GM18498 (cell line): ENCODE data around the gene ATP7A.
A peak's percentile ranks its signal among the peaks of the same experiment; 100 is the strongest.
"Not testable (repeated sequence)": the region's sequence is repeated elsewhere in the genome, so short reads cannot be mapped to it uniquely, and the experiment has no call there.

Source experiments
- ATAC-seq: cut with Tn5 transposase; IDR thresholded peaks from one replicate; pipeline ENCODE4 v1.9.1; 2021; ENCODE audit warnings: mild to moderate bottlenecking, moderate library complexity; ENCODE audit not compliant: unreplicated experiment

ATP7A gene

DNA sequence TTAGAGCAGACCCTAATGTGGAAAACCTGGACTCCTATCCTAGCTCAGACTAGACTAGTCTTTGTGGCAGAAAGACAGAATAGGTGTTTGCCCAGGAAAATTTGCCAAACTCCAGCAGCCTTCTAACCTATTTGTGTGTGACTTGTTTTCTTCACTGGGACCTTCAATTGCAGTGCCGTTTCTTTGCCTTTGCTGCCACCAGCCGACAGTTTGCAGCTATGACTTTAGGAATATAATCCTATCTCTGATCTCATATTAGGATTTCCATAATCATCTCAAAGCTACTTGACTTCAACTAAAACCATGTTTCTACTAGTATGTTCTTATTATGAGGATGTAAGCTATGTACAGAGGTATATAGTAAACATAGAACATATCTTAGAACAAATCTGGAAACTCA, 119.2 kb downstream of the ATP7A start:
- ATAC-seq, result no peak

DNA sequence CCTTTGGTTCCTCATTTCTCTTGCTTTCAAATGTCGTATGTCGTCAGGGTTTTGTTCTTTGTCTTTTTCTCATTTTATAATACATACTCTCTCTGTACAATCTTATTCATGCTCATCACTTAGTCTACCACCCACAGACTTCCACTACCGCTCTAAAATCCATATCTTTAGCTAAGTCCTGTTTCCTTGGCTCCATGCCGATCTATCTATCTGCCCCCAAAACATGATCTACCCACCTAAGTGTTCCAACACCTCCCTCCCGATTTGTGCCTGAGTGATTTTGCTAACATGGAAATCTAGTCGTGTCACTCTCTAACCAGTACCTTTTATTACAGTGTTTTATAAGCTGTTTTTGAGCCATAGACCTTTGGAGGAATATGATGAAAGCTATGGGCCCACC, 124.6 kb downstream of the ATP7A start:
- ATAC-seq, result no peak

DNA sequence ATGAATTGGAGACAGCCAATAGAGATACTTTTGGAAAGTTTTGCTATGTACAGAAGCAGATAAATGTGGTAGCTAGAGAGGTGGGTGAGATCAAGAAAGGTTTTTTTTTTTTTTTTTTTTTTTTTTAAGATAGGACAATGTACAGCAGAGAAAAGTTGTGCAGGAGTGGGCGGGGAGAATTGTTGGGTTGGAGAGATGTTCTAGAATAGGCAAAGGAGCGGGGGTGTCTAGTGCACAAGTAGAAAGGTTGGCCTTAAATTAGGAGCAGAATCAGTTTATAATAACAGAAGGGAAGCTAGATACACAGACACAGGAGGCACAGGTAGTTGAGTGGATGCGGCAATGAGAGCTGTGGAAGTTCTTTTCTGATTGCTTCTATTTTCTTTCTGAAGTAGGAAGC, 127.4 kb downstream of the ATP7A start:
- ATAC-seq, result no peak

DNA sequence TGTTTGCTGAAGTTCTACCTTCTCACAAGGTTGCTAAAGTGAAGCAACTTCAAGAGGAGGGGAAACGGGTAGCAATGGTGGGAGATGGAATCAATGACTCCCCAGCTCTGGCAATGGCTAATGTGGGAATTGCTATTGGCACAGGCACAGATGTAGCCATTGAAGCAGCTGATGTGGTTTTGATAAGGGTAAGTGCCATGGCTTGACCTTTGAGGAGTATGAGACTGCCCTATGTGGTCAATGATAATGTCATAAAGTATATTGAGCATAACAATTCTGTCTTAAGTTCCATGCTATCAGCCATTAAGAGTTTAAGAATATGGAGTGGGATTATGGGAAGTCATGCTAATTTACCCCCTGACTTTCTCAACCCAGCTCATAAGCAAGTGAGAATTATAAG, 132.1 kb downstream of the ATP7A start:
- ATAC-seq, result no peak

DNA sequence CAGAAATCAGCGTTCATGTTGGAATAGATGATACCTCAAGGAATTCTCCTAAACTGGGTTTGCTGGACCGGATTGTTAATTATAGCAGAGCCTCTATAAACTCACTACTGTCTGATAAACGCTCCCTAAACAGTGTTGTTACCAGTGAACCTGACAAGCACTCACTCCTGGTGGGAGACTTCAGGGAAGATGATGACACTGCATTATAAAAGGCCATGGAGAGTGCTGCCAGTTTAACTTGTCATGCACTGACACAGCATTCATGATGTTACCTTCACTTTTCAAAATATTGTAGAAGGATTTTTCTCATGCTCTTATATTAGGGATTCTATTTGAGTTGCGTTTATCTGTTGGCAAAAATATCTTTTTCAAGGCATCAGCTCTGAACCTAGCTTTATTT, 135.9 kb downstream of the ATP7A start:
- no peak for ATAC-seq

DNA sequence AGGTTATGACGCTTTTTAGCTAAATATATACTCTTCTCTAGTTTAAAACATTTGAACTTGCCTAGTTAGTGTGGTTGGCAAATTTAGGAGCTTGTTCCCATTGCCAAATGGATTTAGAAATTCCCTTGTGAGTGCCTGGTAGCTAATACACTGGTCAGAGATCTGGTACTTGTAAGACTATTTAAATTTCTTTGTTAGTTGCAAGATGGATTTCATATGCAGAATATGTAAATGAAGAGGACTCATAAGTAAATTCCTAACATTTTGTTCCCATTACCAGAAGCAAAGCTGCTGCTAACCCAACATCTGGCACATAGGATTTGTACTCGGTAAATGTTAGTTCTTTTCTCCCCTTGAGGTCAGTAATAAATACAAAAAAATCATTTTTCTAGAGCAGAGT, 137.6 kb downstream of the ATP7A start:
- ATAC-seq, result no peak

DNA sequence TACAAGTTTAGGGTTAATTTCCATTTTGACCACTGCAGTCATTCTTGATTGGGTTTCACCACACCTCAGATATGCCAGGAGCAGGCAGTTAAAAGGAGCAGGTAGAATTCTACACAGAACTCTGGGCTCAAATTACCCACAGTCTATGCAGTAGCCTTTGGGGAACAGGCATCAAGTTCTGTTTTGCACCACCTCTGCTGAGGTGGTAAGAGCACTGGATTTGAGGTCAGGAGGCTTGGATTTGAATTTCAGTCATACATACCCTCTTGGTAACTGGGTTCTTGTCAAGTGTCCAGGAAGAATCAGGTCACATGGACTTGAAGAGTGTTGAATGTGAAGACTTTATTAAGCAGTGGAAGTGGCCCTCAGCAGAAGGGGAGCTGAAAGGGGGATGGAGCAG, 153.2 kb downstream of the ATP7A start:
- no peak for ATAC-seq

DNA sequence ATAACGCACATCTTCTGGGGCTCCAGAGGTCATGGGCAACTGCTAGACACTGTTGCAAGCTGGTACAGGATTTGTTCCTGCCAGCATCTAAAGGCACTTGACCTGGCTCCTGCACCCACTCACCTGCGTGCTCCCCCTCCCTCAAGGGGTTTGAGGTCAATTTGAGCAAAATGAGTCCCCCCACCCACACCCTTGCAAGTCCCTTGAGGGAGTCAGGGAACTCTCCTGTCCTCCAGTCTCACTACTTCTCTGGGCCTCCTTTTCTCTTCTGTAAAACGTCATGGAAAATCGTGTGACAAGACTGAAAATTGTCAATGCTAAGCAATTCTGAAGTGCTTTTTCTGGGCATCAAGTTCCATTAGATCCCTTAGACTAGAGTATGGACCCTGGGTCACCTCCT, 153.7 kb downstream of the ATP7A start:
- ATAC-seq, result no peak

DNA sequence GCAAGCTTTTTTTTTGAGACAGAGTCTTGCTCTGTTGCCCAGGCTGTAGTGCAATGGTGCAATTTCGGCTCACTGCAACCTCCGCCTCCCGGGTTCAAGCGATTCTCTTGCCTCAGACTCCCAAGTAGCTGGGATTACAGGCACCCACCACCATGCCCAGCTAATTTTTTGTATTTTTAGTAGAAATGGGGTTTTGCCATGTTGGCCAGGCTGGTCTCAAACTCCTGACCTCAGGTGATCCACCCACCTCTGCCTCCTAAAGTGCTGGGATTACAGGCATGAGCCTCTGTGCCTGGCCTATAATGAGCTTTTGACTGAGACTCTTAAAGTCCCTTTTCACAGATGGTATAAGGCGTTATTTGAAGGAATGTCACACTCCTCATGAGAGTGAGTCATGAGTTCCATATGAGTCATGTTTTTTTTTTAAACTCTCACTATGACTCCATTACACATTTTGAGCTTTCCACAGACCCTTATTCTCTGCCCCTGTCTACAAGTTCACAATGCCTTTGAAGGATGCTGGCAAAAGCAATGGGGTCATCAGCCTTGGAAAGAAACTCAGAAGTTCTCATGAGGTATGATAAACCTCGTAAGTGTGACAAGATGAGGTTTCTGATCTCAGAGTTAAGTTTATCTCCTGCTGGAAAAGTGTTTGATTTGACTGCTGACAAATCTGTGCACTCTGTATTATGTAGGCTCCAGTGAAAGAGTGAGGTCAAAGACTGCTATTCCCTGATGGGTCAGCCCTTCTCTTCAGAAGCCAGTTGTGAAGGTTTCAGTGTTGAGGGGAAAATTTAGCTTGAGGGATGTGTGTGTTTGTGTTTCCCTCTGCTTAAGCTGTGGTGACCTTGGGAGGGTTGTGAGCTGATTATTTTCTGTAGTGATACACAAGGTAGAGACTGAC, 154.5 kb downstream of the ATP7A start:
- ATAC-seq, result peak; percentile 84

DNA sequence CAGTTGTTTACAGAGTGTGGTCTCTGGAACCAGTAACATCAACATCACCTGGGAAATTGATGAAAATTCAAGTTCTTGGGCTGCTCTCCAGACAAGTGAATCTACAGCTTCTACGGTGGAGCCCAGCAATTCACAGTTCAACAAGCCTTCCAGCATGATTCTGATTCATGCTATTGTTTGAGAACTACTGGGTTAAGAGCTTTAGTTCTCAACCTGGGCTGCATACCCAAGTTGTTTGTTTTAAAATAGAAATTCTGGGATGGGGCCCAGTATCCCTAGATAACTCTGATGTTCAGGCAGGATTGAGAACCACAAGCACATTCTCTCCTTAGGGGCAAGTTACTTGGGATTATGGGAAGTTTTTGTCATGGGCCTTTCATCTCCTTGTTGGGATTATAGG, 155.6 kb downstream of the ATP7A start:
- ATAC-seq, result no peak

DNA sequence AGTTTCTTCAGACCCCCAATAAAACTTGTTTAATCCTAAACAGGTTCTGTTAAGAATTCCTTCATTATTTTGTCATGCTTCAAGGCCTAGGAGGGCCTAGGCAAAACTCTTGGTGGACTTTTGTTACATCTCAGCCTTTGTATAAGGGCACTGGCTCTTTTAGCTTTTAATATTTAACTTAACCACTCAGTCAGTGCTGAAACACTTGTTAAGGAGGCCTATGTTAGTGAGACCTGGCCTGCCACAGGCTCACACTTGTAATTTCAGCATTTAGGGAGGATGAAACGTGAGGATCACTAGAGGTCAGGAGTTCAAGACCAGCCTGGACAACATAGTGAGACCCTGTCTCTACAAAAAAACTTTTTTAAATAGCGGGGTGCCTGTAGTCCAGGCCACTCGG, 160.8 kb downstream of the ATP7A start:
- no peak for ATAC-seq

DNA sequence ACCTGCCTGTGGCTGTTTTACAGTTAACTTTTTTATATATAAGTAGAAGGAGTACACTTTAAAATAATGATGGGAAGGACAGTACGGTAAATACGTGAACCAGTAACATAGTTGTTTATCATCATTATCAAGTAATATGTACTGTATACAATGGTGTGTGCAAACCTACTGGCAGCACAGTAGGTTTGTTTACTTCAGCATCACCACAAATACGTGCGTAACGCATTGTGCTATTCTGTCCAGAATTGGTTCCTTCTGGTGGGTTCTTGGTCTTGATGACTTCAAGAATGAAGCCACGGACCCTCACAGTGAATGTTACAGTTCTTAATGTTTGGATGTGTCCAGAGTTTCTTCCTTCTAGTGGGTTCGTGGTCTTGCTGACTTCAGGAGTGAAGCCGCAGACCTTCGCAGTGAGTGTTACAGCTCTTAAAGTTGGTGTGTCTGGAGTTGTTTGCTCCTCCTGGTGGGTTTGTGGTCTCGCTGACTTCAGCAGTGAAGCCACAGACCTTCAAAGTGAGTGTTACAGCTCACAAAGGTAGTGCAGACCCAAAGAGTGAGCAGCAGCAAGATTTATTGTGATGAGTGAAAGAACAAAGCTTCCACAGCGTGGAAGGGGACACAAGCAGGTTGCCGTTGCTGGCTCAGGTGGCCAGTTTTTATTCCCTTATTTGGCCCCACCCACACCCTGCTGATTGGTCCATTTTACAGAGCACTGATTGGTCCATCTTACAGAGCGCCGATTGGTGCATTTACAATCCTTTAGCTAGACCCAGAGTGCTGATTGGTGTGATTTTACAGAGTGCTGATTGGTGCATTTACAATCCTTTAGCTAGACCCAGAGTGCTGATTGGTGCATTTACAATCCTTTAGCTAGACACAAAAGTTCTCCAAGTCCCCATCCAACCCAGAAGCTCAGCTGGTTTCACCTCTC, 162.9 kb downstream of the ATP7A start:
- not testable (repeated sequence) for ATAC-seq

DNA sequence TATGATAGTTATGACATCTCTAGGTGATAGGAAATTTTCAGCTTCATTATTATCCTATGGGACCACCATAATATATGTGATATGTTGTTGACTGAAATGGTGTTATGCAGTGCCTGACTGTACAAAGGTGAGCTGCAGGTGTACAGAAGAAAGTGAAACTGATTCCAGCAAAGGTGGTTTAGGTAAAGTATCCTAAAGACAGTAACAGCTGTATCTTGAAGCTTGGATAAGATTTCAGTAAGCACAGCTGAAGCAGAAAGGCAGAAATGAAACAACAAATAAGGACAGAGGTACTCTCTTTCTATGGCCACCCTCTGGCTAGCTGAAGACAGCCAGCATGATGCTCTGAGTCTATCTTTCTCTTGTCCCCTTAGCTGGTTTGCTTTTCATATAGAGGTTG, 163.6 kb downstream of the ATP7A start:
- ATAC-seq, result peak; percentile 51

DNA sequence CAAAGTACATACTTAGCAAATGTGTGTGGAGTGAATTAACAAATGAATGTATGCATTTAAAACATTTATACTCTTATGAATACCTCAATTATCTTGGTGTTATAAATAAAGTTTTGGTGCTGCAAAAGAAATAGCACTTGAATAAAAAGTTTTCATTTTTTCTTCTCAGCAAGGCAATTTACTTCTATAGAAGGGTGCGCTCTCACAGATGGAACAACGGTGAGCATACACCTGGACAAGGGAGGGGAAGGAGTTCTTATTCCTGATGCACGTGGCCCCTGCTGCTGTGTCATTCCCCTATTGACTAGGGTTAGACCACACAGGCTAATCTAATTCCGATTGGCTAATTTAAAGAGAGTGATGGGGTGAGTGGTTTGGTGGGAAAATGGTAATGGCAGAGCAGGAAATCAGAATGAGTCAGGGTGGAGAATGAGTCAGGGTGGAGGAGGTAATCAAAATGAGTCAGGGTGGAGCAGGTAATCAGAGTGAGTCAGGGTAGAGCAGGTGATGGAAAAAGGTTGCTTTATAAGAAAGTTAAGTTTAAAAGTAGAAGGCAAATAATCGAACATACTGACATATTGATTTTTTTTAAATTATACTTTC, 165.4 kb downstream of the ATP7A start:
- no peak for ATAC-seq

DNA sequence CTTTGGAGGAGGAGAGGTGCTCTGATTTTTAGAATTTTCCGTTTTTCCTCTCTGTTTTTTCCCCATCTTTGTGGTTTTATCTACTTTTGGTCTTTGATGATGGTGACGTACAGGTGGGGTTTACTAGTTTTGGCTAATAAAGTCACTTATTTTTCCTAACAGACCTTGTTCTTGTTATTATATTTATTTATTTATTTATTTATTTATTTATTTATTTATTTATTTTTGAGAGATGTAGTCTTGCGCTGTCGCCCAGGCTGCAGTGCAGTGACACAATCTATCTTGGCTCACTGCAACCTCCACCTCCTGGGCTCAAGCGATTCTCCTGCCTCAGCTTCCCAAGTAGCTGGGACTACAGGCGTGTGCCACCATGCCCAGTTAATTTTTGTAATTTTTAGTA, 170.9 kb downstream of the ATP7A start:
- ATAC-seq, result not testable (repeated sequence)

DNA sequence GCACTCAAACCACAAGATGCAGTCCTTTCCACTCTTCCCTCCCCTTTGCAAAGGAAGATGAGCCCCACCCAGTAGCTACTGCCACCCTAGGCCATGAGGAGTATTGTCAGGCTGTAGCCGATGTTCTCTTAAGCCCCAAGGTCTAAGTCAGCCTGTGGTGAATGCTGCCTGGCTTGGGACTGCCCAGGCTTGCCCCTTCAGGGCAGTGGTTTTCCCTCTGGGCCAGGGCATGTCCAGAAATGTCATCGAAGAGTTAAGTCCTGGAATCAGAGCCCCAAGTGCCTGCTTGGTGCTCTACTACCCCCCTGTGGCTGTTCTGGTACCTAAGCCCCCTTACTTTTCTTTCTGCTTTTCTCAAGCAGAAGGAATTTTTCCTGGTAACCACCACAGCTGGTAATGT, 181.8 kb downstream of the ATP7A start:
- ATAC-seq, result peak; percentile 94

DNA sequence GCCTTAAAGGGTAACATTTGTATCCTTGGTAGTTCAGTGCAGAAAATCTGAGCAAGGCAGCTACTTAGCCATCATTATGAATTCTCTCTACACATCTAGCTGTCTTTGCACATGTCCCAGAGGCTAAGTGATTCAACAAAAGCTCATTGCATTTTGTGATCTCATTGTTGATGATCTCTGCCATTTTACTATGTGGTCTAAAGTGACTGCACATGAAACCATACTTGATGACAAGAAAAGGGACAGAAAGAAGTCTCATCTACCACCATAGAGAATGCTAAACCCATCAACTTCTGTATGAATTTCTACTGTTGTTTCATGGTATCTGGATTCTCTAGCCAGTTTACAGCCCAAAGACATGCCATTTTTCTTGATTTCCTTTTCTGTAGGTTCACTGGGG, 187.6 kb downstream of the ATP7A start:
- no peak for ATAC-seq
